HG02642 (cell line): ENCODE results near the gene ADIPOR2.
"Not testable (repeated sequence)": the region's sequence is repeated elsewhere in the genome, so short reads cannot be mapped to it uniquely, and the experiment has no call there.

Experiments used
- ATAC-seq: cut with Tn5 transposase; IDR thresholded peaks from one replicate; pipeline ENCODE4 v1.9.1; 2021; ENCODE audit warnings: mild to moderate bottlenecking; ENCODE audit not compliant: unreplicated experiment, poor library complexity

Gene ADIPOR2

GRCh38 chr12:1702713-1703112 lies 11.8 kb downstream of the ADIPOR2 start:
- no peak for ATAC-seq

- no peak for ATAC-seq
Observed at GRCh38 chr12:1703771-1704722, 13.2 kb downstream of the ADIPOR2 start.

GRCh38 chr12:1705774-1706631 lies 15.1 kb downstream of the ADIPOR2 start:
- no peak for ATAC-seq

- no peak for ATAC-seq
Observed at GRCh38 chr12:1706632-1706980, 15.7 kb downstream of the ADIPOR2 start.

GRCh38 chr12:1707051-1707450 lies 16.2 kb downstream of the ADIPOR2 start:
- no peak for ATAC-seq

GRCh38 chr12:1709968-1710367 lies 19.1 kb downstream of the ADIPOR2 start:
- not testable (repeated sequence) for ATAC-seq

GRCh38 chr12:1710870-1711269 lies 20.0 kb downstream of the ADIPOR2 start:
- ATAC-seq: not testable (repeated sequence)

- ATAC-seq: not testable (repeated sequence)
Observed at GRCh38 chr12:1711536-1712211, 20.8 kb downstream of the ADIPOR2 start.

- not testable (repeated sequence) for ATAC-seq
Observed at GRCh38 chr12:1712305-1712704, 21.4 kb downstream of the ADIPOR2 start.

GRCh38 chr12:1712852-1713251 lies 22.0 kb downstream of the ADIPOR2 start:
- ATAC-seq: not testable (repeated sequence)

GRCh38 chr12:1713783-1714348 lies 23.0 kb downstream of the ADIPOR2 start:
- not testable (repeated sequence) for ATAC-seq

- ATAC-seq: not testable (repeated sequence)
Observed at GRCh38 chr12:1715459-1715858, 24.6 kb downstream of the ADIPOR2 start.

GRCh38 chr12:1716215-1716862 lies 25.5 kb downstream of the ADIPOR2 start:
- ATAC-seq: no peak

- no peak for ATAC-seq
Observed at GRCh38 chr12:1716911-1717310, 26.0 kb downstream of the ADIPOR2 start.

- no peak for ATAC-seq
Observed at GRCh38 chr12:1719139-1719538, 28.3 kb downstream of the ADIPOR2 start.

GRCh38 chr12:1720494-1720893 lies 29.6 kb downstream of the ADIPOR2 start:
- ATAC-seq: no peak

GRCh38 chr12:1723721-1724120 lies 32.9 kb downstream of the ADIPOR2 start:
- ATAC-seq: no peak

GRCh38 chr12:1724250-1724649 lies 33.4 kb downstream of the ADIPOR2 start:
- no peak for ATAC-seq

- no peak for ATAC-seq
Observed at GRCh38 chr12:1726753-1727152, 35.9 kb downstream of the ADIPOR2 start.

GRCh38 chr12:1728824-1729223 lies 38.0 kb downstream of the ADIPOR2 start:
- no peak for ATAC-seq
